Glutamatergic neuron (in vitro differentiated cells): ENCODE results near the gene PIP5K1B. TPM values are rescaled to one million over a fixed set of nuclear protein-coding genes. Genes with fewer than 3 reads are reported as not detected.

Experiments used
- DNase-seq: peaks from one replicate; pipeline ENCODE4 v3.0.0; 2022
- H3K27ac Mint-ChIP-seq: one replicate; pipeline ENCODE4 v1.8.0; 2020; ENCODE audit warnings: mild to moderate bottlenecking, mixed read lengths, inconsistent platforms; ENCODE audit not compliant: unreplicated experiment
- H3K27me3 Mint-ChIP-seq: one replicate; pipeline ENCODE4 v1.8.0; 2020; ENCODE audit warnings: mild to moderate bottlenecking, moderate library complexity, mixed read lengths, inconsistent platforms; ENCODE audit not compliant: unreplicated experiment
- H3K36me3 Mint-ChIP-seq: one replicate; pipeline ENCODE4 v1.8.0; 2020; ENCODE audit warnings: mild to moderate bottlenecking, mixed read lengths, inconsistent platforms; ENCODE audit not compliant: unreplicated experiment
- H3K4me1 Mint-ChIP-seq: one replicate; pipeline ENCODE4 v1.8.0; 2020; ENCODE audit warnings: mild to moderate bottlenecking, low read depth, mixed read lengths, inconsistent platforms; ENCODE audit not compliant: unreplicated experiment
- H3K4me3 Mint-ChIP-seq: one replicate; pipeline ENCODE4 v1.8.0; 2020; ENCODE audit warnings: mild to moderate bottlenecking, mixed read lengths, inconsistent platforms; ENCODE audit not compliant: unreplicated experiment
- H3K9me3 Mint-ChIP-seq: one replicate; pipeline ENCODE4 v1.8.0; 2020; ENCODE audit warnings: mild to moderate bottlenecking, moderate library complexity, mixed read lengths, inconsistent platforms; ENCODE audit not compliant: unreplicated experiment
- CTCF ChIP-seq: fragments of 200-600 bp; sonication (generic); IDR thresholded peaks from one replicate; pipeline ENCODE4 v1.5.0; 2021; ENCODE audit not compliant: partially characterized antibody, unreplicated experiment
- total RNA-seq: library from RNA; stranded (reverse); fragmentation: NEBNext Ultra II Directional; extraction: Animal tissue kit (Norgen Biotek cat#: 25700); gene quantifications from one replicate; pipeline ENCODE4 v1.2.1, GENCODE V29; 2021; ENCODE audit not compliant: unreplicated experiment

Gene PIP5K1B
- total RNA-seq, 1 donor from 2014 or later: 0.27 TPM

GRCh38 chr9:68740561-68740960, 35.5 kb downstream of the PIP5K1B start:
- H3K27me3 Mint-ChIP-seq: no peaks in the 10 kb centered on the region
- TF ChIP-seq CTCF: no peak
- DNase-seq: no peak
- H3K4me1 Mint-ChIP-seq: no peaks in the 10 kb centered on the region
- H3K36me3 Mint-ChIP-seq: no peaks in the 10 kb centered on the region
- no peak overlapping the region for H3K4me3 Mint-ChIP-seq
- H3K9me3 Mint-ChIP-seq: no peaks in the 10 kb centered on the region
- H3K27ac Mint-ChIP-seq: no peak overlapping the region

- no peak overlapping the region for H3K4me3 Mint-ChIP-seq
- DNase-seq: no peak
- no peaks in the 10 kb centered on the region for H3K4me1 Mint-ChIP-seq
- no peaks in the 10 kb centered on the region for H3K27me3 Mint-ChIP-seq
- TF ChIP-seq CTCF: no peak
- H3K9me3 Mint-ChIP-seq: no peaks in the 10 kb centered on the region
- H3K27ac Mint-ChIP-seq: no peak overlapping the region
- no peaks in the 10 kb centered on the region for H3K36me3 Mint-ChIP-seq
Measured at GRCh38 chr9:68741234-68741633, 36.2 kb downstream of the PIP5K1B start.

GRCh38 chr9:68741704-68742332, 36.8 kb downstream of the PIP5K1B start:
- no peaks in the 10 kb centered on the region for H3K36me3 Mint-ChIP-seq
- no peaks in the 10 kb centered on the region for H3K27me3 Mint-ChIP-seq
- no peaks in the 10 kb centered on the region for H3K9me3 Mint-ChIP-seq
- H3K4me1 Mint-ChIP-seq: no peaks in the 10 kb centered on the region
- H3K4me3 Mint-ChIP-seq: no peak overlapping the region
- TF ChIP-seq CTCF: no peak
- H3K27ac Mint-ChIP-seq: no peak overlapping the region
- DNase-seq: no peak

- H3K4me1 Mint-ChIP-seq: no peaks in the 10 kb centered on the region
- no peak overlapping the region for H3K27ac Mint-ChIP-seq
- no peaks in the 10 kb centered on the region for H3K9me3 Mint-ChIP-seq
- H3K4me3 Mint-ChIP-seq: no peak overlapping the region
- no peak for TF ChIP-seq CTCF
- no peaks in the 10 kb centered on the region for H3K36me3 Mint-ChIP-seq
- DNase-seq: no peak
- H3K27me3 Mint-ChIP-seq: no peaks in the 10 kb centered on the region
Measured at GRCh38 chr9:68742333-68742730, 37.3 kb downstream of the PIP5K1B start.

- Mint-ChIP-seq H3K4me1 (no peaks in the 10 kb centered on the region), H3K27me3 (no peaks in the 10 kb centered on the region), H3K27ac (no peak overlapping the region), H3K4me3 (no peak overlapping the region), H3K36me3 (no peaks in the 10 kb centered on the region), H3K9me3 (no peaks in the 10 kb centered on the region)
- TF ChIP-seq CTCF: no peak
- DNase-seq: no peak
Measured at GRCh38 chr9:68744426-68744825, 39.4 kb downstream of the PIP5K1B start.
